H1 (cell line): ENCODE measurements around the gene ABLIM1.

Experiments
- BRCA1 ChIP-seq: IDR thresholded peaks from 2 replicates; pipeline ENCODE4 v1.6.1; 2012; ENCODE audit warnings: low read depth, low read length, improper control_type of control experiment
- CTCF ChIP-seq, 3 experiments: IDR thresholded peaks; 1 replicate in 2 of 3; 2 replicates in 1 of 3; pipeline versions ENCODE4 v1.5.1 to v1.6.1; 2011; ENCODE audit warnings: low read length in 3 of 3, mild to moderate bottlenecking in 3 of 3, inconsistent platforms in 2 of 3, low read depth in 1 of 3, moderate library complexity in 1 of 3; ENCODE audit not compliant: insufficient read depth in 1 of 3; ENCODE audit errors: control extremely low read depth in 1 of 3
- EZH2 ChIP-seq: fragments of 200-600 bp; sonication (generic); IDR thresholded peaks from 2 replicates; pipeline ENCODE4 v1.7.1; 2012; ENCODE audit warnings: low read depth, mild to moderate bottlenecking, moderate library complexity, low read length, inconsistent platforms; ENCODE audit not compliant: severe bottlenecking
- GABPA ChIP-seq: IDR thresholded peaks from 2 replicates; pipeline ENCODE4 v1.6.1; 2011; ENCODE audit warnings: mild to moderate bottlenecking, low read length, moderate library complexity, borderline replicate concordance; ENCODE audit not compliant: insufficient read depth
- NANOG ChIP-seq: IDR thresholded peaks from 2 replicates; pipeline ENCODE4 v1.6.1; 2011; ENCODE audit warnings: low read length, low read depth, mild to moderate bottlenecking, inconsistent platforms; ENCODE audit not compliant: insufficient read depth, poor library complexity, severe bottlenecking
- POLR2A ChIP-seq, 2 experiments: IDR thresholded peaks; 1 replicate in 1 of 2; 2 replicates in 1 of 2; pipeline ENCODE4 v1.6.1; 2011; ENCODE audit warnings: low read depth in 2 of 2, low read length in 2 of 2, mild to moderate bottlenecking in 2 of 2; ENCODE audit errors: control extremely low read depth in 1 of 2
- POLR2AphosphoS5 ChIP-seq: IDR thresholded peaks from 2 replicates; pipeline ENCODE4 v1.6.1; 2011; ENCODE audit warnings: low read depth, low read length
- SP2 ChIP-seq: IDR thresholded peaks from 2 replicates; pipeline ENCODE4 v1.6.1; 2012; ENCODE audit warnings: mild to moderate bottlenecking, low read length, inconsistent platforms

GRCh38 chr10:114393886-114394285 lies 264.2 kb downstream of the ABLIM1 start:
- no peak for TF ChIP-seq CTCF (IDR thresholded peaks at IDR 0.05; ENCODE audit: control extremely low read depth in 1 of 3, insufficient read depth in 1 of 3, low read depth in 1 of 3, low read length in 3 of 3)
- TF ChIP-seq BRCA1 = no peak
- TF ChIP-seq NANOG = no peak
- TF ChIP-seq EZH2 = no peak
- no peak for TF ChIP-seq POLR2A (IDR thresholded peaks at IDR 0.05; ENCODE audit: control extremely low read depth in 1 of 2, low read depth in 2 of 2, low read length in 2 of 2)
- TF ChIP-seq SP2 = no peak
- no peak for TF ChIP-seq POLR2AphosphoS5
- TF ChIP-seq GABPA = no peak
